Muscle of back (tissue), 11 donors: ENCODE data around the gene SLC12A6. TPM values are rescaled to one million over a fixed set of nuclear protein-coding genes. Genes with fewer than 3 reads are reported as not detected.

ENCODE experiments used
- DNase-seq, 3 donors: peaks; one replicate each; pipeline versions ENCODE4 v3.0.0 to v3.0.0-alpha.2; 2013
- polyA plus RNA-seq, 10 donors: library from polyadenylated mRNA; unstranded; fragments of 120-200 nt; gene quantifications; one replicate each; pipeline ENCODE4 v1.2.1, GENCODE V29; 2013; ENCODE audit not compliant: insufficient read length in 10 of 10

The SLC12A6 gene
- polyA plus RNA-seq, 10 donors = 11.8 to 25.1 (median 17.8) TPM

DNA sequence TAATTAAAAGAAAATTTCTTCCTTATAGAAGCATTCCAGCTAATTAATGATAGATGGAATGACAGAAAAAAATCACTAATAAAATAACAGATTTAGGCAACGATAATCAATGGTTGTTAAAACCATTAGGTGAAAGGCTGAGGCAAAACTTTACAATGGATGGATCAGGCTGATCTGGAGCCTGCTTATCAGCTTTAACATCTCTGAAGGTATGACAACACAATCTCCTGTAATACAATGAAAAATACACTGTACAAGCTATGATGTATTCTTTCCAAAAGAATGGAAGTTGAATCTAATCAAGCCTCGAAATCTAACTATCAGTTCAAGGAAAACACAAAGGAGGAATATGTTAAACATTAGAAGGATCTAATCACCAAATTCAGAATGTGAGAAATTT is 73.5 kb downstream of the SLC12A6 start:
- DNase-seq = no peak

- no peak for DNase-seq
These were observed 75.2 kb downstream of the SLC12A6 start for GRCh38 chr15:34262362-34262761.

DNA sequence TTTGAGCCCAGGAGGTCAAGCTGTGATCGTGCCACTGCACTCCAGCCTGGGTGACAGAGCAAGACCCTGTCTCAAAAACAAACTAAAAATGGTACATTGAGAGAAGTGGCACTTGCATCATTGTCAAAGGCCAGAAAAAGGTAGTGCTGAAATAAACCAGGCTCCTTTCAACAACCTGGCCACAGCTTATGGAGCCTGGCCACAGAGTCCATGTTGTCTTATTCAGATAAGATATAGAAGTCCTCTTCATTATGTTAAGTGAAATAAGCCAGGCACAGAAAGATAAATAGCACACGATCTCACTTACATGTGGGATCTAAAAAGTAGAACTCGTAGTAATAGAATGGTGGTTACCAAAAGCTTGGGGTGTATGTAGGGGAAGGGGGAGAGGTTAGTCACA is 78.0 kb downstream of the SLC12A6 start:
- DNase-seq = no peak

DNA sequence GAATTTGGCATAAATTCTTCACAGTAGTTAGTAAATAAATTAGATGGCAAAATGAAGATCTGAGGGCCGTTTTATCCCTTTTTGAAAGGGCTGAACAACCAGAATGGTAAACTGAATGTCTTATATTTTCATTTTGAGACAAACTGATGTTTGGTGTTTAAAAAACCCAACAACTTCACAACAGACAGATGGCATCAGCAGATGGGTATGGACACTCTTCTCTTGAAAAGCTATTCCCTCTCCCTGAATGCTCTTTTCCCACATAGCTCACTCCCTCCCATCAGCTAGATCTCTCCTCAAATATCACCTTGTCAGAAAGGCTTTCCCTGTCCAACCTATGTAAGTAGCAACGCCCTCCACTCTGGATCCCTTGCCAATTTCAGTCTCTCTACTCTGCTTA is 79.4 kb downstream of the SLC12A6 start:
- DNase-seq = no peak

- DNase-seq = no peak
These were observed 85.0 kb downstream of the SLC12A6 start for GRCh38 chr15:34252545-34252944.

GRCh38 chr15:34248190-34248589 is 89.4 kb downstream of the SLC12A6 start:
- no peak for DNase-seq

DNA sequence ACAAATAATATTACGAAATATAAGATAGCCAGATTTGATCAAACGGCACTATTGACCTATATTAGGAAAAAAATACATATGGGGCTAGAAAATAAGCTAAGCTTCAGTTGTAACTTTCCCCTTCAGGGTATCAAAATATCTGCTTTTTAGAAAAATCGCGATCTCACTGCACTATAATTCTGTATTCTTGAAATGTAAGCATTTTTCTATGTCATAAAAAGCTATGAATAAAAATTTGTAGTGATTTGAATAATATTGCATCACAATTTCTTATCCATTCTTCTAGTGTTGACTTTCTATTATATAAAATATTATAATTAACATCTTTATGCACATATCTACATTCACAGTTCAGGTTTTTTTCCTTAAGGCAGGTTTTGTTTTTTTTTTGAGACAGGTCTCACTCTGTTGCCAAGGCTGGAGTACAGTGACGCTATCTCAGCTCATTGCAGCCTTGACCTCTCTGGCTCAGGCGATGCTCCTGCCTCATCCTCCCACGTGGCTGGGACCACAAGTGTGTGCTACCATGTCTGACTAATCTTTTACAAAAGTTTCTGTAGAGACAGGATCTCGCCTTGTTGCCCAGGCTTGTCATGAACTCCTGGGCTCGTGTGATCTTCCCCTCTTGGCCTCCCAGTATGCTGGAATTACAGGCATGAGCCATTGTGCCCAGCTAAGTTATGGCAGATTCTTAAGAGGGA is 91.2 kb downstream of the SLC12A6 start:
- no peak for DNase-seq

- no peak for DNase-seq
These were observed 94.4 kb downstream of the SLC12A6 start for GRCh38 chr15:34243226-34243625.

DNA sequence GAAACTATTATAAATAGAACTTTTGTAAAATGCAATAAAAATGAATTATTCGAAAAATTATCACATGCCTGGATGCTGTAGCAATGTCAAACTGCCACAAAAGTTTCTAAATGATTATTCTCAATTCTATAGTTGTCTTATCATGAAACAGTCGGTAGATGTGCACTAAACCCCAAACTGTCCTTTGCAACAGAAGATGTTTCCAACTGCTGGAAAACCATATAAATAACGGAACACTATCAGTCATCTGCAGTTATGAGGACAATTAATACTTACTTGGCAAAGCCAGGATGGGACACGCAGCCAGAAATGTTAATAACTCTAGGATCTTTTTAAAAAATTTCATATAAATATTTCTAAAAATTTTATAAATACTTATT is 95.3 kb downstream of the SLC12A6 start:
- DNase-seq = no peak

DNA sequence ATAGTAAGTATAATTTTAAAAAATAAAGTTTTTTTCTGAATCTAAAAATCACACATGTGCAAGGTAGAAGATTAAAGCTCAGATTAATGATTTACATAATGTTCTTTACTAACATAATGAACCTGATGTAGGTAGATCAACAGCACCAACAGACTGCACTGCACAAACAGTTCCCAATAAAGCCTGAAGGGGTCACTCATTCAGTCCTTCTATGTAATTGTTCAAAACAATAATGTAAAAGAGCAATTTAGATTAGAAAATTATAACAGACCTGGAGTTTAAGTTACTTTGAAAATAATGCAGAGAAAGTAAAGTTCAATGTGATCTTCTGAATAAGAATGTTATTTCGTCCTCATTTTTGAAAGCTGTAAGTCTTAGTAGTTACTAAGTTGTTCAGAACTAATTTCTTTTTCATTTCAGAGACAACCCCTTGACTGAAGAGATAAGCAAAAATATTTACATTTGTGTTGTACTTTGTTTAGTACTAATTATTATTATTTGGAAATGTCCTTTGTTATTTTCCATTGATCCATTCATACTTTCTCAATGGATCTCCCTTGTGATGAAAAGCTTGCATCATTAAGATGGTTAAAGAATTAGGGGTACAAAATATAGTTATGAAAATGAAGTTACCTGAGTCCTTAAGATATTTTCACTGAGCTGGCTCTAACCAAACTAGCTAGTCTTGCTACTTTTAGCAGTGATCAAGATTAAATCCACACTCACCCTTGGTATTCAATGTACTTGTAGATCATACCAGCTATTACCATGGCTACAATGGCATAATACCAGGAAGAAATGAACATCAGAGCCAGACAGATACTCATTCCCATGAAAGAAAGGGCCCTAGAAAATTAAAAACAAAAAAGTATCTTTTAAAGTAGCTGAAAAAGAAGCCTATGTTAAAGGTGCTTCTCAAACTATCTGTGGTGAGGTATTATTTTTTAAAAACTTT is 95.9 kb downstream of the SLC12A6 start:
- peak in 2 of 3 donors; percentile 11 to 24 for DNase-seq

- DNase-seq = no peak
These were observed 97.0 kb downstream of the SLC12A6 start for GRCh38 chr15:34240537-34240936.

- DNase-seq = peak in 1 of 3 donors; percentile 78
These were observed 98.3 kb downstream of the SLC12A6 start for GRCh38 chr15:34239151-34239808.

DNA sequence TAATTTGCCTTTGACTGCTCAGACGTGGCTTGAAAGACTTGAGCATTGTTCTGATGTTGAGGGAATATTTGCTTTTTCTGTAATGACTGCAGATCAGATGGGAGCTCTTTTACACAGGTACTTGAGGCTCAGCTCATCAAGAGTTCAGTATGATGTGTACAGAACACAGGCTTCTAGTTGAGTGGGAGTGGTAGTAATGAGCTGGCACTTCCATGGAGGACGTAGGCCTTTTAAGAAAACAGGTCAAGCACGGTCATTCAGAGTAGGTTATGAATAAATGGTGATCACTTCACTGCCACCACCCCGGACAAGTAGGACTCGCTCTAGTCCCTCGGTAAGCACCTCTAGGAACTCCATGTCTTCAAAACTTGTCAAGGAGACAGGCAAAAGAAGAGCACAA is 104.0 kb downstream of the SLC12A6 start:
- no peak for DNase-seq

- DNase-seq = peak in 1 of 3 donors; percentile 46
These were observed 113.5 kb downstream of the SLC12A6 start for GRCh38 chr15:34223904-34224596.

DNA sequence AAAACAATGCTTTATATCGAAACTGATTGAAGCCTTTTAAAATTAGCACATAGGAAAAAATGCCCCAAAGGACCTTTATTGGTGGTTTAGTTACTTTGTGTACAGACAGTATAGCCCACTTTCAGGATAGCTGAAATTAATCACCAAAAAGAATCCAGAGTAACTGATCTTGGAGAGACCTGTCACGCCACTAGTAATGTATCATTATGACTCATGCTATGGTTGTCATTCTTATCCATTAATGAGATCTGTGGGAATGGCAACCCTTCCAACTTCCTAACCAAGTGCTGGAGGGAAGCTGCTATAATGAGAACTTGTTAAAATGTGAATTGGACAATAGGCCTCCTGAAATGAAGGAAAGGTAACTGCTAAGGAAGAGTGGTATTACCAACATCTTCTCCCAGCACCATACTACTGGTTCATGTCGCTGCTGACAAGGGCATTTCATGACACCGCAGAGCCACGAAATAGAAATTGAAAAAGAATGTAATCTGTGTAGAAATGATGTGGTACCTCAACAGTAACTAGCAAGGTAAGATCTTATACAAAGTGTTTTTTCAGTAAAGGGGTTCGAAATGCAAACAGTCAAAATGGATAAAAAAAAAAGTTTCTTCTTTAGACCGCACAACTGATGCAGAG is 119.9 kb downstream of the SLC12A6 start:
- peak in 1 of 3 donors; percentile 24 for DNase-seq

DNA sequence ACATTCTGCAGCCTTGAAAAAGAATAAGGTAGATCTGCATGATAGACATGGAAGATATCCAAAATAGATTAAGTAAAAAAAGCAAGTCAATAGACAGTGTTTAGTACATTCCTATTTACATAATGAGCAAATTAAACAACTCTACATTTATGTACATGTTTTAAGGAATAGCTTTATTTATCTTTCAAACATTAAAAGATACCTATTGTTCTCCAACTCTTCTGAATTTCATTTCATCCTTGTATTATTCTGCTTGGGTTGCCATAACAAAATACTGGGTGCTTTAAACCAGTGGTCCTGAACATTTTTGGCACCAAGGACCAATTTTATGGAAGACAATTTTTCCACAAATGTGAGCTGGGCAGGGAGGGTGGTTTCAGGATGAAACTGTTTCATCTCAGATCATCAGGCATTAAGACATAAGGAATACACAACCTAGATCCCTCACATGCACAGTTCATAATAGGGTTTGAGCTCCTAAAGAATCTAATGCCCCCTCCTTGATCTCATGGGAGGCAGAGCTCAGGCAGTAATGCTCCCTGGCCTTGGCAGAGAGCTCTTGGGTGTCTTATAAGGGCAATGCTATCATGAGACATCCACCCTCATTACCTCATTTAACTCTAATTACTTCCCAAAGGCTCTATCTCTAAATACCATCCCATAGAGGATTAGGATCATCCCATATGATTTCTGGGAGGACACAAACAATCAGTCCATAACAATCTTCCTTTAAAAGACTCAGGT is 120.9 kb downstream of the SLC12A6 start:
- no peak for DNase-seq

- DNase-seq = no peak
These were observed 123.4 kb downstream of the SLC12A6 start for GRCh38 chr15:34214135-34214534.

GRCh38 chr15:34213690-34214089 is 123.9 kb downstream of the SLC12A6 start:
- DNase-seq = no peak

GRCh38 chr15:34209421-34210282 is 127.9 kb downstream of the SLC12A6 start, which contains the start of gene KATNBL1:
TSS of gene KATNBL1 (minus strand) at chr15:34210096. CDS start at chr15:34163676, 46,420 bp downstream.
- peak; percentile 94 to 97 (median 97) for DNase-seq
